Measurements from ENCODE around the gene VTI1B. TPM values are rescaled to one million over a fixed set of nuclear protein-coding genes. Genes with fewer than 3 reads are reported as not detected.

Gene VTI1B, protein sequence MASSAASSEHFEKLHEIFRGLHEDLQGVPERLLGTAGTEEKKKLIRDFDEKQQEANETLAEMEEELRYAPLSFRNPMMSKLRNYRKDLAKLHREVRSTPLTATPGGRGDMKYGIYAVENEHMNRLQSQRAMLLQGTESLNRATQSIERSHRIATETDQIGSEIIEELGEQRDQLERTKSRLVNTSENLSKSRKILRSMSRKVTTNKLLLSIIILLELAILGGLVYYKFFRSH
- 58.4 and 64.9 TPM in 2 replicates for total RNA-seq

DNA sequence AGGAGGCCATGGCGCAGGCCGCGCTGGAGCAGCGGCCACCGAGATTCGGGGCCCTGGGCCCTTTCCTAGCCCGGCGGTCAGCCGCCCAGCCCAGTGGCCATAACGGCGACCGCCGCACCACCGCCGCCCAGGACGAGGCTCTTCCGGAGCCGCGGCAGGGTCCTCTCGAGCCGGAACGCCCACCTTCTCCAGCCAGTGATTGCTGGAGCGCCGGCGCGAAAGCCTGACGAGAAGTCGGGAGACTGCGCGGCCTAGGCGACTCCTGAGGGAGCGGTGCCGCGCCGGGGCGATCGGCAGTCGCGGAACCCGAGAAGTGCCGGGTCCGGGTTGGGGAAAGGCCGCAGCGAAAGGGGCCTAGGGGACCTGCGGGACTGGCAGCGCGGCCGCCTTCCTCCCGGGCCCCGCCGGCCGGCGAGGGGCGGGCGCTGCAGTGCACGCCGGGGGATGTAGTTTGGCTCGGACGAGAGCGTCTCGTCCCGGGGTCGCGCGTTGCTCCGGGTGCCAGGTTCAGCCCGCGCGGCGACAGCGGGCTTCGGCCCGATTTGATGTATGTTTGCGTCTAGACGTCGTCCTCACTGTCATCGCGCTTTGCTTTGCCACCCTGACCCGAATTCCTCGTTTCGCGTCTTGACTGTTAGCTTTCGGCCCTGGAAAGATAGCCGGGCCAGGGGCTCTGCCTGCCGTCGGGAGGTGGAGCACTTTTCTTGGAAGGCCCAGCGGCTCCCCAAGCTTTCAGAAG is at the start of gene VTI1B:
TSS of gene VTI1B (minus strand) at position 153 of the 739 bp plus-strand sequence. CDS start at position 10, 143 bp downstream.

DNA sequence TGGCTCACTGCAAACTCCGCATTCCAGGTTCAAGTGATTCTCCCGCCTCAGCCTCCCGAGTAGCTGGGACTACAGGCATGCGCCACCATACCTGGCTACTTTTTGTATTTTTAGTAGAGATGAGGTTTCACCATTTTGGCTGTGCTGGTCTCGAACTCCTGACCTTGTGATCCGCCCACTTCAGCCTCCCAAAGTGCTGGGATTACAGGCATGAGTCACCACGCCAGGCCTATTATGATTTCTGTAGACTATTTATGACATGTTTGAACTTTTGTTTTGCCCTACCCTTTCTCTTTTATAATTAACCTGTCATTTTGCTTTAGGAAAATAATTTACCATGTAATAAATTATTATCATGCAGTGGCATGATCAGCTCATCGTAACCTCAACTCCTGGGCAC is 27.1 kb upstream of the VTI1B start, which contains the start of gene RDH12:
TSS of gene RDH12 (plus strand) at position 395 of the 400 bp plus-strand sequence. CDS start 20,757 bp downstream, outside the sequence.

DNA sequence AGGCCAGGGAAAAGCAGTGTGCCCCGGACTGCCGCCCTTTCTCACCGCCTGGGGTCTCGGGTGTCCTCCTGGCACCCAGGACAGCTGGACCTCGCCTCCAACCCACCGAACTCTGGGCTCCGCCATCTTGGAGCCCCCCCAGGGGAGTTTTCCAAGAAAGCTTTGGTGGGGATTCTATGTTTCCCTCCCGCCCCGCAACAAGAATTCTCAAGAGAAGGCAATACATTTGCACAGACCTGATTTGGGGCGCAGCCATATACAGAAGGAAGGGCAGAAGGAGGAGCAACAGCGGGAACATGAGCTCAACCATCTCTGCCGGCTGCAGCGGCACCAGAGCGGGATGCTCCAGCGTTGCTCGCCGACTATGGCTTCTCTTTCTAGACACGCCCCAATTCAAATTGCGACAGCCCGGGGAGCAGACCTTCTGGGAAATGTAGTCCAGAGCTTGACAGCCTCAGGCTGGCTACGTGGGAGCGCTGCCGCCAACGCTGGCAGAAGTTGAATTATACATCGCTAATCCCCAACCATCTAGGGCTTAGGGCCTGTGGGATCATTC is 21.0 kb upstream of the VTI1B start, which contains the start of gene RDH11:
TSS of gene RDH11 (minus strand) at position 371 of the 556 bp plus-strand sequence. CDS start at position 310, 61 bp downstream.

DNA sequence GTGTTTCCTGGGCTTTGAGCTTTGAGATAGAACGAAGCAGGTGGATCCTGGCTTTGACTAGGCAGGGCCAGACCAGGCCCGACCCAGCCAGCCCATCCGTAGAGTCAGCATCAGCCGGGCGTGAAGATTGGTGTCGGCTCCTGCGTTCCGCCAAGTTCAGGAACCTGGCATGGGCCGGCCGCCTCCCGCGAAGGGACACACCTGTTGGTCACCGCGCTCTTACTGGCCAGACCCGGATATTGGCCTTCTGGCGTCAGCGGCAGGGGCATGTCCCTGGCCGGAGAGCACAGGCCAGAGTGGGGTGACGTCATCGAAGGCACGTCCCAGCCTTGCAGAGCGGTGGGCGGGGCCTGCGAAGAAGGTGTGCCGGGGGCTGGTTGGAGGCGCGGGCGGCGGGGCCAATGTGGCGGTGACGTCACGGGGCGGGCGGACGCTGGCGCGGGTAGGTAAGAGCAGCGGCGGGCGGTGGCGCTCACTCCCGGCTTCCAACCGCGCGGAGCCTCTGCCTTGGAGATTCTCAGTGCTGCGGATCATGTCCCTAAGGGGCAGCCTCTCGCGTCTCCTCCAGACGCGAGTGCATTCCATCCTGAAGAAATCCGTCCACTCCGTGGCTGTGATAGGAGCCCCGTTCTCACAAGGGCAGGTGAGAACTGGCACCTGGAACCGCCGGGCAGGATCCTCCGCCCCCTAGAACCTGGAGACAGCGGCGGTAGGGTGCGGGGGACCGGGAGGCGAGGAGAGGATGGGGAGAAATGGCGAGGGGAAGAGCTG is 54.8 kb downstream of the VTI1B start, which contains the start of gene ARG2:
TSS of gene ARG2 (plus strand) at position 475 of the 771 bp plus-strand sequence. CDS start at position 533, 58 bp downstream.

DNA sequence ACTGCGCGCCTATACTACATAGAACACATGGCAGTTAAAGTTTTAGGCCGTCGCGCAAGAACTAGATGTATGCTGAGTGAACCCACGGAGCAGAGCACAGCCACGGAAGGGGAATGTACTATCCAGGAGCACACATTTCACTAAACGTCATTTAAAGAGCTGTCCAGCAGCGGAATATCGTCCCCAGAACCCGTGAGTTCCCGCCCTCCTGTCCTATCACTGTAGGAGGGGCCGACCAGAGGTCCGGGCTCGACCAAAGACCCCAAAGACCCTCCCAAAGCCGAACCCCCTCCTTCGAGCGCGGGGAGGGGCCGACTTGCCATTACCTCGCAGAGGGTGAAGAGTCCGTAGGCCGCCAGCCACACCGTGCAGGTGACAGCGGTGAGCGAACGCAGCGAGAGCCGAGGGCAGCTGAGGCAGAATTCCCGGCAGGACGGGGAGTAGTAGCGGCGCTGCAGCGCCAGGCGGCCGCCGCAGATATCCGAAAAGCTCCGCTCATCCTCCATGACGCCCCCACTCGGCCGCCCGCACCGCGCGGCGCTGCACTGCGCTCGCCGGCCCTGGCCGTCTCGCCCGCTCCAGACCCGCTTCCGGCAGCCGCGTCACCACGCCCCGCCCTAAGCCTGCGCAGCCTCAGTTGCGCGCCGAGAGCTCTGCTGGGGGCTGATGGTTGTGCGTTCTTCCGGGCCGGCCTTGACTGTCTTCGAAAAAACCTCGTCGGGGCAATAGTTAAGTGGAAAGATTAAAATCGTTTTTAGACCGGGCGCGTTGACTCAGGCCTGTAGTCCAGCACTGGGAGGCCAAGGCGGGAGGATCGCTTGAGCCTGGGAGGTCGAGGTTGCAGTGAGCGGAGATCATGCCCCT is 74.5 kb downstream of the VTI1B start, which contains the start of gene PIGH:
TSS of gene PIGH (minus strand) at position 571 of the 864 bp plus-strand sequence. CDS start at position 506, 65 bp downstream.

Other genes starting within 250 kb of the VTI1B start
- gene TMEM229B, start 185.9 kb downstream of the VTI1B start, total RNA-seq: 0.68 and 4.8 TPM in 2 replicates
- 2.7 and 5.5 TPM in 2 replicates for gene PLEKHH1, start 141.3 kb downstream of the VTI1B start, total RNA-seq
- gene PIGH, start 74.4 kb downstream of the VTI1B start, total RNA-seq: 20.2 and 26.0 TPM in 2 replicates
- gene ARG2, start 54.7 kb downstream of the VTI1B start, total RNA-seq: 26.7 and 112 TPM in 2 replicates
- 133 and 140 TPM in 2 replicates for gene RDH11, start 21.1 kb upstream of the VTI1B start, total RNA-seq
- 0.78 and 1.4 TPM in 2 replicates for gene RDH12, start 27.3 kb upstream of the VTI1B start, total RNA-seq
- 15.7 and 24.6 TPM in 2 replicates for gene ZFYVE26, start 142.0 kb upstream of the VTI1B start, total RNA-seq
- gene RAD51B, start 145.1 kb upstream of the VTI1B start, total RNA-seq: 9.9 and 17.2 TPM in 2 replicates